IMR-90 (cell line): ENCODE data around the gene SLC6A17.

Experiments used
- CEBPB ChIP-seq: IDR thresholded peaks from 2 replicates; pipeline ENCODE4 v1.6.1; 2012; ENCODE audit warnings: low read depth, low read length, improper control_type of control experiment
- POLR2A ChIP-seq: IDR thresholded peaks from 2 replicates; pipeline ENCODE4 v1.6.1; 2012; ENCODE audit warnings: mild to moderate bottlenecking, low read depth, low read length
- RCOR1 ChIP-seq: IDR thresholded peaks from 2 replicates; pipeline ENCODE4 v1.6.1; 2012; ENCODE audit warnings: mild to moderate bottlenecking, low read length, improper control_type of control experiment; ENCODE audit not compliant: insufficient replicate concordance
- TF ChIP-seq, protein P1 (sequence below): conservative IDR thresholded peaks from 2 replicates; pipeline ENCODE4 v1.5.1; 2012; ENCODE audit warnings: mild to moderate bottlenecking, low read depth, low read length, improper control_type of control experiment
- TF ChIP-seq, protein P2 (sequence below): fragments of 150-350 bp; IDR thresholded peaks from 2 replicates; pipeline ENCODE4 v1.6.1; 2017; ENCODE audit warnings: mild to moderate bottlenecking, antibody characterized with exemption, low read length, low read depth

DNA sequence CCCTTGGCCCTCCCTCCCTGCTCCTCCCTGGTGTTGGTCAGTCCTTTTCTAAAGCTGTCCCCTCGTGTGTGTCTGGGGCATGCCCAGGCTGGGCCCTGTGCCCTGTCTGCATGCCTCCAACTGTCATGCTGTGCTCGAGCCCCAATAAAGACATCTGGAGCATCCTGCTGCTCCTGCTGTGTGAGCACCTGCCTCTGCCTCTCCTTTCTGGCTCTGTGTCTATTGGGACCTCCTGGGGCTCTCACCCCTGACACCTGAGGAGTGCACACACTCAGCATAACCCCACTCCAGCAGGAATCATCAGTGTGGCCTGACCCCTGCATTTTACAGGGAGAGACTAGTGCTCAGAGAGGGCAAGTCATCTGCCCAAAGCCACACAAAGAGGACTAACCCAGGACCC is 83.6 kb downstream of the SLC6A17 start:
- TF ChIP-seq, protein P1, sequence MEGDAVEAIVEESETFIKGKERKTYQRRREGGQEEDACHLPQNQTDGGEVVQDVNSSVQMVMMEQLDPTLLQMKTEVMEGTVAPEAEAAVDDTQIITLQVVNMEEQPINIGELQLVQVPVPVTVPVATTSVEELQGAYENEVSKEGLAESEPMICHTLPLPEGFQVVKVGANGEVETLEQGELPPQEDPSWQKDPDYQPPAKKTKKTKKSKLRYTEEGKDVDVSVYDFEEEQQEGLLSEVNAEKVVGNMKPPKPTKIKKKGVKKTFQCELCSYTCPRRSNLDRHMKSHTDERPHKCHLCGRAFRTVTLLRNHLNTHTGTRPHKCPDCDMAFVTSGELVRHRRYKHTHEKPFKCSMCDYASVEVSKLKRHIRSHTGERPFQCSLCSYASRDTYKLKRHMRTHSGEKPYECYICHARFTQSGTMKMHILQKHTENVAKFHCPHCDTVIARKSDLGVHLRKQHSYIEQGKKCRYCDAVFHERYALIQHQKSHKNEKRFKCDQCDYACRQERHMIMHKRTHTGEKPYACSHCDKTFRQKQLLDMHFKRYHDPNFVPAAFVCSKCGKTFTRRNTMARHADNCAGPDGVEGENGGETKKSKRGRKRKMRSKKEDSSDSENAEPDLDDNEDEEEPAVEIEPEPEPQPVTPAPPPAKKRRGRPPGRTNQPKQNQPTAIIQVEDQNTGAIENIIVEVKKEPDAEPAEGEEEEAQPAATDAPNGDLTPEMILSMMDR: no peak
- no peak for TF ChIP-seq RCOR1
- no peak for TF ChIP-seq POLR2A
- no peak for TF ChIP-seq CEBPB
- TF ChIP-seq, protein P2, sequence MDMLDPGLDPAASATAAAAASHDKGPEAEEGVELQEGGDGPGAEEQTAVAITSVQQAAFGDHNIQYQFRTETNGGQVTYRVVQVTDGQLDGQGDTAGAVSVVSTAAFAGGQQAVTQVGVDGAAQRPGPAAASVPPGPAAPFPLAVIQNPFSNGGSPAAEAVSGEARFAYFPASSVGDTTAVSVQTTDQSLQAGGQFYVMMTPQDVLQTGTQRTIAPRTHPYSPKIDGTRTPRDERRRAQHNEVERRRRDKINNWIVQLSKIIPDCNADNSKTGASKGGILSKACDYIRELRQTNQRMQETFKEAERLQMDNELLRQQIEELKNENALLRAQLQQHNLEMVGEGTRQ: no peak
